Calu3 (cell line): ENCODE results near the gene PUDP. TPM values are rescaled to one million over a fixed set of nuclear protein-coding genes. Genes with fewer than 3 reads are reported as not detected.
A peak's percentile ranks its signal among the peaks of the same experiment; 100 is the strongest.

Experiments
- BruUV-seq: library from RNA; stranded (reverse); fragments of 400-500 nt; replicated peaks from 2 replicates; lab custom pipeline; 2021; lab: Mats Ljungman, UMichigan
- CTCF ChIA-PET: fragments of 300-600 bp; sonication (Branson Sonifier 250); formaldehyde crosslinking; loops from one replicate; lab custom pipeline; 2022; ENCODE audit warnings: antibody characterized with exemption; lab: Charles Lee
- DNase-seq: peaks from one replicate; pipeline ENCODE4 v3.0.0; 2022
- H3K27ac Mint-ChIP-seq: one replicate; pipeline ENCODE4 v1.8.0; 2022; ENCODE audit warnings: mixed read lengths; ENCODE audit not compliant: unreplicated experiment
- H3K27me3 Mint-ChIP-seq: one replicate; pipeline ENCODE4 v1.8.0; 2022; ENCODE audit warnings: mixed read lengths; ENCODE audit not compliant: unreplicated experiment
- H3K36me3 Mint-ChIP-seq: one replicate; pipeline ENCODE4 v1.8.0; 2022; ENCODE audit warnings: mild to moderate bottlenecking, moderate library complexity, mixed read lengths; ENCODE audit not compliant: insufficient read depth, unreplicated experiment
- H3K4me1 Mint-ChIP-seq: one replicate; pipeline ENCODE4 v1.8.0; 2022; ENCODE audit warnings: mild to moderate bottlenecking, low read depth, mixed read lengths; ENCODE audit not compliant: unreplicated experiment
- H3K4me3 Mint-ChIP-seq: one replicate; pipeline ENCODE4 v1.8.0; 2022; ENCODE audit warnings: mild to moderate bottlenecking, low read depth, moderate library complexity, mixed read lengths; ENCODE audit not compliant: unreplicated experiment
- H3K9me3 Mint-ChIP-seq: one replicate; pipeline ENCODE4 v1.8.0; 2022; ENCODE audit warnings: low read depth, mixed read lengths; ENCODE audit not compliant: unreplicated experiment
- intact Hi-C: fragments of 100-400 bp; cut with micrococcal nuclease; formaldehyde crosslinking; loops from one replicate; pipeline ENCODE4 v1.10.0; 2022; ENCODE audit not compliant: unreplicated experiment
- total RNA-seq: library from RNA; stranded (reverse); gene quantifications from 2 replicates; pipeline ENCODE4 v1.2.3, GENCODE V29; 2022
- TF ChIP-seq, protein P1 (sequence below): fragments of 200-600 bp; IDR thresholded peaks from one replicate; pipeline ENCODE4 v1.8.0; 2022; ENCODE audit warnings: antibody characterized with exemption; ENCODE audit not compliant: unreplicated experiment

The PUDP gene
- total RNA-seq, 1 experiment from 2014 or later: 30.6 TPM

DNA sequence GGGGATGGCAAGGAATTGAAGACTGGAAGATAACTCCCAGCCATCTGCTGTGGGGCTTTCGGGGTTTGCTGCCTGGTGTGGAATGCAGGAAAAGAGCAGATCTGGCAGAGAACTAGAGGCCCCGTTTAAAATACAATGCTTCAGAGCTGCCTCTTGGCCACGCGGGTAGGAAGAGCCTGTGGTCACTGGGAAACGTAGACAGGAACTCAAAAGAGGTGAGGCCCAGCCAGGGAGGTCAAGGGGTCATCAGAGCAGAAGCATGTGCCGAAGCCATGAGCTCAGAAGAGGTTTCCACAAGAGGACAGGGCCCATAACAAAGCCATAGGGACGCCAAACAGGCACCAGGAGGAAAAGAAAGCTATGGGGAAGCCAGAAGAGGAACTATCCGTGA lies 14.9 kb downstream of the PUDP start:
- Mint-ChIP-seq H3K36me3 (peaks cover 21% of the 10 kb centered on the region), H3K27ac (peak overlapping the region; percentile 99), H3K9me3 (no peaks in the 10 kb centered on the region), H3K4me1 (peaks cover 48% of the 10 kb centered on the region), H3K27me3 (no peaks in the 10 kb centered on the region), H3K4me3 (peak overlapping the region; percentile 71)
- intact Hi-C loops: loop anchor here (2.0 to 5.0 kb wide), 2 partner anchors 14 to 454 kb away; partner anchors contain the start of gene STS
- DNase-seq: peak; percentile 32
- CTCF ChIA-PET: interaction anchor here (1.0 to 1.8 kb wide), 3 partner anchors 13 to 453 kb away, joined by 3 to 8 read pairs (median 7); no protein-coding TSS in a partner anchor
- no TSS peak for BruUV-seq
- TF ChIP-seq, protein P1, sequence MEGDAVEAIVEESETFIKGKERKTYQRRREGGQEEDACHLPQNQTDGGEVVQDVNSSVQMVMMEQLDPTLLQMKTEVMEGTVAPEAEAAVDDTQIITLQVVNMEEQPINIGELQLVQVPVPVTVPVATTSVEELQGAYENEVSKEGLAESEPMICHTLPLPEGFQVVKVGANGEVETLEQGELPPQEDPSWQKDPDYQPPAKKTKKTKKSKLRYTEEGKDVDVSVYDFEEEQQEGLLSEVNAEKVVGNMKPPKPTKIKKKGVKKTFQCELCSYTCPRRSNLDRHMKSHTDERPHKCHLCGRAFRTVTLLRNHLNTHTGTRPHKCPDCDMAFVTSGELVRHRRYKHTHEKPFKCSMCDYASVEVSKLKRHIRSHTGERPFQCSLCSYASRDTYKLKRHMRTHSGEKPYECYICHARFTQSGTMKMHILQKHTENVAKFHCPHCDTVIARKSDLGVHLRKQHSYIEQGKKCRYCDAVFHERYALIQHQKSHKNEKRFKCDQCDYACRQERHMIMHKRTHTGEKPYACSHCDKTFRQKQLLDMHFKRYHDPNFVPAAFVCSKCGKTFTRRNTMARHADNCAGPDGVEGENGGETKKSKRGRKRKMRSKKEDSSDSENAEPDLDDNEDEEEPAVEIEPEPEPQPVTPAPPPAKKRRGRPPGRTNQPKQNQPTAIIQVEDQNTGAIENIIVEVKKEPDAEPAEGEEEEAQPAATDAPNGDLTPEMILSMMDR: no peak

DNA sequence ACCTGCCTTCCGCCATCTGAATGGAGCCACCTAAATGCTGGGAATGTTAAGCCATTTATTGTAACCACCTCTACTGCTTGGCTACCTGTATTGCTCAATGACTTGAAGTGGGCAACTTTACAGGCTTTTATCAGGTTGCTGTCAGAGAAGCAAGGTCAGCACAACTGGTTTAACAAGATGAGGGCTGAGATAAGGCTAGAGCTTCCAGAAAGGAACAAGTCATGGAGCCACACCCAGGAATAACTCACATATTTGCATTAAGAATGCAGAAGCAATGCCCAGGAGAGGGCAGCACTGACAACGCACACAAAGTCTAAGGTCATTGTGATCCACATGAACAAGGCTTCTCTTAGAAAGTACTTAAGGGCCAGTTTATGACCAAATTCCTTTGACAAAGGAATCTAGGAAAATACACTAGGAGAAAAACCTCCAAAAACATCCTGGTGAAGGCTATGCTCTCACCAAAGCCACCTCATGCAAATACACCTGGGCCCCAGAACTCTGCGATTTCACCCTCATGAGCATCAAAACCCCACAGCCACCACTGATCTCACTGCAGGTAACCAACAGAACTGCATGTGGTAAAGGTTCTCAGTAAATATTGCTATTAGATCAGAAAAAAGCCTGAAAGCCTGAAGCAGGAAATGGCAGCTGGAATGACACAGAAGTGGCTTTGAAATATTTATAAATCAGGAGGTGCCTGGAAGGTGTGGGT lies 15.5 kb downstream of the PUDP start:
- H3K4me1 Mint-ChIP-seq: peaks cover 48% of the 10 kb centered on the region
- H3K4me3 Mint-ChIP-seq: peak overlapping the region; percentile 71
- no peaks in the 10 kb centered on the region for H3K27me3 Mint-ChIP-seq
- H3K27ac Mint-ChIP-seq: peak overlapping the region; percentile 99
- no TSS peak for BruUV-seq
- no peaks in the 10 kb centered on the region for H3K9me3 Mint-ChIP-seq
- TF ChIP-seq, protein P1: peak; percentile 44
- H3K36me3 Mint-ChIP-seq: peaks cover 21% of the 10 kb centered on the region
- intact Hi-C loops: loop anchor here (2.0 to 5.0 kb wide), 2 partner anchors 14 to 455 kb away; partner anchors contain the start of gene STS
- CTCF ChIA-PET: interaction anchor here (1.0 to 1.8 kb wide), 3 partner anchors 12 to 454 kb away, joined by 3 to 8 read pairs (median 7); no protein-coding TSS in a partner anchor
- DNase-seq: peak; percentile 81

DNA sequence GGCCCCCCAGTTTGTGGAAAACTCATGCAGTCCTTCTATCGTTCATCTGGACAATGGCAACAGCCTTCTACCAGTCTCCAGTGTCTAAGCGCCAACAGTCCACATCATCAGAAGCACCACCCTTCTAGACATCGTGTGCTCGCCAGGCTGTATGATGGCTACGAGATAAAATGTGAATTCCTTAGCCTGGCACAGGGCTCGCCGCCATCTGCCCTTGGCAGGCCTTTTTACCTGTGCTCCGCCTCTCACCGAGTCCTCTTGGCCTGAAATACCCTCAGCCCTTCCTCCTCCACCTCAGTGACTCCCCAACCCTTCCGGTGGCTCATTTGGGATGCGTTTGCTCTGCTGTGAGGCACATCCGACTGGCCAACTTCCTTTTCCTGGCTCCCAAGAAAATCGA lies 16.3 kb downstream of the PUDP start:
- H3K9me3 Mint-ChIP-seq: no peaks in the 10 kb centered on the region
- intact Hi-C loops: loop anchor here (2.0 to 5.0 kb wide), 2 partner anchors 15 to 456 kb away; partner anchors contain the start of gene STS

DNA sequence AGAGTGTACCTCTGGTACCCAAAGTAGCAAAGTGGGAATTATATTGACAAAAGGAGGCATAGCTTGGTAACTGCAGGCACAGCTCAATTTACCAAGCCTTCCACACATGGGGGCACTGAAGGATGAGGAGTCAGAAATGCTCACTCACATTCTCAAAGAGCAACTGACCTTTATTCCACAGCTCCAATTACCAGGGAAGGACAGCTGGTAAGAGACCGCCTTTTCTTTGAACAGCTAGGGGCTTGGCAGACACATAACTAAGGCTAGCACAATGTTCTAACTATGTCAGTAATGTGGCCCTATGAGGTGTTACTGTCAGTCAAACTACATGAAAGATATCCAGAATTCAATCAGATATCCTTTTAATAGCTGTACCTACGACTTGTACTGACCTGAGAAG lies 20.9 kb downstream of the PUDP start:
- Mint-ChIP-seq H3K36me3 (peaks cover 5% of the 10 kb centered on the region), H3K4me1 (peaks cover 22% of the 10 kb centered on the region), H3K9me3 (no peaks in the 10 kb centered on the region), H3K27ac (no peak overlapping the region), H3K27me3 (no peaks in the 10 kb centered on the region), H3K4me3 (no peak overlapping the region)
- TF ChIP-seq, protein P1: no peak
- intact Hi-C loops: no loop called here
- CTCF ChIA-PET: no interaction called here
- no TSS peak for BruUV-seq
- no peak for DNase-seq

More for the DNA sequence above, 16.3 kb downstream of the PUDP start:
- CTCF ChIA-PET: no interaction called here
- H3K27ac Mint-ChIP-seq: peak overlapping the region; percentile 99
- no peaks in the 10 kb centered on the region for H3K27me3 Mint-ChIP-seq
- H3K4me1 Mint-ChIP-seq: peaks cover 48% of the 10 kb centered on the region
- H3K36me3 Mint-ChIP-seq: peaks cover 21% of the 10 kb centered on the region
- DNase-seq: no peak
- TF ChIP-seq, protein P1: no peak
- BruUV-seq: no TSS peak
- no peak overlapping the region for H3K4me3 Mint-ChIP-seq
